ENCODE data around the gene HDAC10. TPM values are rescaled to one million over a fixed set of nuclear protein-coding genes. Genes with fewer than 3 reads are reported as not detected.

HDAC10 gene
- total RNA-seq, 4 donors from 2014 or later = 66.8 to 618 (median 142) TPM

DNA sequence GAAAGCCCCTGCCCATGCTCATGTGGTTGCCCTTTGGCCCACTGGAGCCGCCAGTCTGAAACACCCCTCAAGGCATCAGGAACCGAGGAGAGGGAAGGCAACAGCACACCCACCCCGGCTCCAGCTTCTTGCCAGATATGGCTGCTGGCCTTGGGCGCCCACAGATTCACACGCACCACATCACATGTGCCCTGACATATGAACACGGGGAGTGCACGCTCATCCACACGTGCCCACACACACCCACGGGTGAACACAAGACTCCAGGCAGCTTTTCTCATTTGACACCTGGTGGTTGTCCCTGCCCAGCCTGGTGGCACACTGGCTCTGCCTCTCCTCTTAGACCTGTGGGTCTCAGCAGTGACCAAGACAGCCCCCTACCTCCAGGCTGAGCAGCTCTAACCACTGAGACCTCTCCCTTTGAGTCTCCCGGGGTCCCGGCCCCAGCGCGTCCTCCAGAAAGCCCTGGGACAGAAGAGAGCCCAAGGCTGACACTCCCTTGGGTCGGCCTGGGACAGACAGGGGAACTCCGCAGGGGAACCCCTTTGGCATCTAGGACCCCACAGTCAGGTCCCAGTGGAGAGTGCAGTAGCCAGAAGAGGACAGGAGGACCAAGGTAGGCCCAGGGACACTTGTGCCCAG lies 13.2 kb upstream of the HDAC10 start:
- no peak overlapping the region for H3K27ac ChIP-seq
- WGBS, 2 donors (ENCODE audit: low coverage in 1 of 2) = 76% methylated on average over 12 of the region's 15 CpGs; no CpG with 5 or more reads in 1 of the 2 donors
- DNase-seq = no peak
- H3K4me3 ChIP-seq = no peak overlapping the region
- peaks cover 73% of the 10 kb centered on the region for H3K27me3 ChIP-seq
- in situ Hi-C loops (cut with MboI; ENCODE audit: low pct_ligation_motif_present in 1 of 4, low pct_unique_long_range_greater_than_20kb in 1 of 4, low sequenced_read_pairs in 3 of 4) (loop anchor here in 1 of 4 donors (10.0 kb wide), 1 partner anchor 231 kb away; no protein-coding TSS in a partner anchor), intact Hi-C loops (cut with DNase I; ENCODE audit: low total_unique reads) (no loop called here)
- no peaks in the 10 kb centered on the region for H3K9me3 ChIP-seq
- H3K36me3 ChIP-seq = no peaks in the 10 kb centered on the region
- peaks cover 0 to 42% (median 32%) of the 10 kb centered on the region in 4 donors for H3K4me1 ChIP-seq
- TF ChIP-seq POLR2A (IDR thresholded peaks at IDR 0.05) (no peak), POLR2AphosphoS5 (IDR thresholded peaks at IDR 0.05) (no peak), EP300 (IDR thresholded peaks at IDR 0.05; ENCODE audit: low read depth) (no peak)
- TF ChIP-seq, protein P1, sequence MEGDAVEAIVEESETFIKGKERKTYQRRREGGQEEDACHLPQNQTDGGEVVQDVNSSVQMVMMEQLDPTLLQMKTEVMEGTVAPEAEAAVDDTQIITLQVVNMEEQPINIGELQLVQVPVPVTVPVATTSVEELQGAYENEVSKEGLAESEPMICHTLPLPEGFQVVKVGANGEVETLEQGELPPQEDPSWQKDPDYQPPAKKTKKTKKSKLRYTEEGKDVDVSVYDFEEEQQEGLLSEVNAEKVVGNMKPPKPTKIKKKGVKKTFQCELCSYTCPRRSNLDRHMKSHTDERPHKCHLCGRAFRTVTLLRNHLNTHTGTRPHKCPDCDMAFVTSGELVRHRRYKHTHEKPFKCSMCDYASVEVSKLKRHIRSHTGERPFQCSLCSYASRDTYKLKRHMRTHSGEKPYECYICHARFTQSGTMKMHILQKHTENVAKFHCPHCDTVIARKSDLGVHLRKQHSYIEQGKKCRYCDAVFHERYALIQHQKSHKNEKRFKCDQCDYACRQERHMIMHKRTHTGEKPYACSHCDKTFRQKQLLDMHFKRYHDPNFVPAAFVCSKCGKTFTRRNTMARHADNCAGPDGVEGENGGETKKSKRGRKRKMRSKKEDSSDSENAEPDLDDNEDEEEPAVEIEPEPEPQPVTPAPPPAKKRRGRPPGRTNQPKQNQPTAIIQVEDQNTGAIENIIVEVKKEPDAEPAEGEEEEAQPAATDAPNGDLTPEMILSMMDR (IDR thresholded peaks at IDR 0.05) = no peak

GRCh38 chr22:50262973-50263617 lies 12.0 kb upstream of the HDAC10 start:
- no peak for DNase-seq
- TF ChIP-seq POLR2AphosphoS5 (IDR thresholded peaks at IDR 0.05) = no peak
- TF ChIP-seq POLR2A (IDR thresholded peaks at IDR 0.05) = no peak
- TF ChIP-seq EP300 (IDR thresholded peaks at IDR 0.05; ENCODE audit: low read depth) = no peak
- TF ChIP-seq, protein P1 (IDR thresholded peaks at IDR 0.05) = no peak
- H3K4me3 ChIP-seq = no peak overlapping the region
- H3K27ac ChIP-seq = no peak overlapping the region
- H3K36me3 ChIP-seq = no peaks in the 10 kb centered on the region
- H3K9me3 ChIP-seq = no peaks in the 10 kb centered on the region
- H3K4me1 ChIP-seq = peaks cover 0 to 30% (median 22%) of the 10 kb centered on the region in 4 donors
- in situ Hi-C loops (cut with MboI; ENCODE audit: low pct_ligation_motif_present in 1 of 4, low pct_unique_long_range_greater_than_20kb in 1 of 4, low sequenced_read_pairs in 3 of 4) (loop anchor here in 1 of 4 donors (10.0 kb wide), 1 partner anchor 232 kb away; no protein-coding TSS in a partner anchor), intact Hi-C loops (cut with DNase I; ENCODE audit: low total_unique reads) (no loop called here)
- 52% methylated on average over 9 of the region's 9 CpGs; no CpG with 5 or more reads in 1 of the 2 donors for WGBS, 2 donors (ENCODE audit: low coverage in 1 of 2)
- peaks cover 72% of the 10 kb centered on the region for H3K27me3 ChIP-seq

- intact Hi-C loops (cut with DNase I; ENCODE audit: low total_unique reads) = no loop called here
- H3K36me3 ChIP-seq = no peaks in the 10 kb centered on the region
- no peak overlapping the region for H3K4me3 ChIP-seq
- in situ Hi-C loops (cut with MboI; ENCODE audit: low pct_ligation_motif_present in 1 of 4, low pct_unique_long_range_greater_than_20kb in 1 of 4, low sequenced_read_pairs in 3 of 4) = loop anchor here in 1 of 4 donors (10.0 kb wide), 1 partner anchor 232 kb away; no protein-coding TSS in a partner anchor
- TF ChIP-seq POLR2AphosphoS5 (IDR thresholded peaks at IDR 0.05) (no peak), EP300 (IDR thresholded peaks at IDR 0.05; ENCODE audit: low read depth) (no peak), POLR2A (IDR thresholded peaks at IDR 0.05) (no peak)
- TF ChIP-seq, protein P1 (IDR thresholded peaks at IDR 0.05) = no peak
- 39% methylated on average over 6 of the region's 7 CpGs; no CpG with 5 or more reads in 1 of the 2 donors for WGBS, 2 donors (ENCODE audit: low coverage in 1 of 2)
- no peak overlapping the region for H3K27ac ChIP-seq
- H3K9me3 ChIP-seq = no peaks in the 10 kb centered on the region
- H3K27me3 ChIP-seq = peaks cover 73% of the 10 kb centered on the region
- DNase-seq = no peak
- peaks cover 0 to 24% (median 16%) of the 10 kb centered on the region in 4 donors for H3K4me1 ChIP-seq
Observed at GRCh38 chr22:50262460-50262911, 11.4 kb upstream of the HDAC10 start.
